HG03520 (cell line): Measurements from ENCODE around the gene COMMD7.

Experiments
- ATAC-seq: cut with Tn5 transposase; IDR thresholded peaks from one replicate; pipeline ENCODE4 v1.9.1; 2021; ENCODE audit warnings: mild to moderate bottlenecking, moderate library complexity; ENCODE audit not compliant: unreplicated experiment

COMMD7 gene

DNA sequence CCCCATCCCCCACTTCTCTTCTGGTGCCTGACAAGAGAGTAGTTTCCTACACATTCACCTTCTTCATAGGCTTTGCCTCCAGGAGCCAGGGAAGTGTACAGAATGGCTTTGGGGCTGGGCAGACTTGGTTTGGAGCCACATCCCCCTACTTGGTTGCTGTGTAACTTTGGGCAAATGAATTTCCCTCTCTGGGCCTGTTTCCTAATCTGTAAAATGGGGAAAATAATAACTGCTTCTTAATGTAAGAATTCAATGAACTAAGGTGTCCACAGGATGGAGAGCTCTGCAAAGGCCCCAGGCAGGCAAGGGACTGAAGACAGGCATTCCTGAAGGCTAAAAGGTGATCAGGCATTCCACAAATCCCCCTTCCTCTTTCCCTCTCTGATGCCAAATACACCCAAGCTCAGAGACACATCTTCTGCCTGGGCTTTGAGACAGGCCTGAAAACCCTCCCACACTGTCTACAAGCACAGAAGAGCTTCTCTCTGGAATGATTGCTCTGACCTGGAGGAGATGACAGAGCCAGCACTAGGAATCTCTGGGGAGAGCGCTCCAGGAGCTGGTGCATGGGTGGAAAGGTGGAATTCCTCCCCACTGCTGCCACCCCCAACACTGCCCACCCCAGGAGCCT, 62.6 kb downstream of the COMMD7 start:
- ATAC-seq, result no peak

DNA sequence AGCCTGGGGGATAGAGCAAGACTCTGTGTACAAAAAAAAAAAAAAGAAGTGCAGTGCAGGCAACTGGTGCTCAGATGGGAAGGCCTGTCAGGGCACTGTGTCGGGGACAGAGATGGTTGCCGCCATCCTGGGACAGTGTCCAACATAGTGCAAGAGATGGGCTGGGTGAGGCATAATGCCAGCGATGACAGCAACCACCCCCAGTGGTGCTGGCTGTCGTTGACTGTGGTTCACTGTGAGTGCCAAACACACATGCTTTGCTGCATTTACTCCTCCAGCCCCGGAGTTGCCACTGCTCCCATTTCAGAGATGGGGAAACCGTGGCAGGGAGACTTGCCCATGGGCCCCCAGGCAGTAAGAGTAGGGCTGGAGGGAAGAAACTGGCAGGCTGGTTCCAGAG, 64.3 kb downstream of the COMMD7 start:
- no peak for ATAC-seq

- ATAC-seq, result no peak
Measured at GRCh38 chr20:32675223-32675975, 67.9 kb downstream of the COMMD7 start.

DNA sequence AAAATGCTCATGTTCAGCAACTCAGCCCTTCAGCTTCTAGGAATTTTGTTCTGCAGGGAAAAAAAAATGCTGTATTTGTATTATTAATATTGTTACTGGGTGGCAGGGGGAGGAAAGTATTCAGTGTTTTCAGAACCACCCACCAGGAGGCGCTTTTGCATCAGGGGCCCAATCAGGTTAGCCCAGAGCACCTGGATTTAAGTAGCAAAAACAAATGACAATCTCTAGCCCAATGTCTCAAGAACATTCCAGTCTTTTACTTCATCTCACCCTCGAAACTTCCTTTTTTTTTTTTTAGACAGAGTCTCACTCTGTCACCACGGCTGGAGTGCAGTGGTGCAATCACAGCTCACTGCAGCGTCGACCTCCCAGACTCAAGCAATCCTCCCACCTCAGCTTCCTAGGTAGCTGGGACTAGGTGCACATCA, 68.9 kb downstream of the COMMD7 start:
- ATAC-seq, result no peak

- no peak for ATAC-seq
Measured at GRCh38 chr20:32672982-32673851, 70.0 kb downstream of the COMMD7 start.

DNA sequence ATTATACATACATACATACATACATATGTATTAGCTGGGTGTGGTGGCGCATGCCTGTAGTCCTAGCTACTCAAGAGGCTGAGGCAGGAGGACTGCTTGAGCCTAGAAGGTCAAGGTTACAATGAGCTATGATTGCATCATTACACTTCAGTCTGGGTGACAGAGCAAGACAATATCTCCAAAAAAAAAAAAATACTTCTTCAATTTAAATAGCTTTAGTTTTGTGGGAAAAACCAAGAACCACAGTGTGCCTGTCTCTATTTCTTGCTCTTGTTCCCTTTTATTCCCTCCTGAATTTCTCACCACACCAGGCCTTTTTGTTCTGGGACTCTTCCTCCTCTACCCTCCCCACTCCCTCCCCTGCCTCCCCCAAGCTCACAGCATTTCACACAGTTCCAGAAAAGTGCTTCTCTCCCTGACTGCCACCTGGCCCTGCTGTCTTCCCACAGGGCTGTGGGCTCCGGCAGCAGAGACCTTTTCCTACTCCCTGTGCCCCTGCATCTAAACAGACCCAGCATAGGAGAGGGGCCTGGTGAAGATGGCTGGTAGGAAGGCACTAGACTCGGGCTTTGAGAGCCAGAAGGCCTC, 70.8 kb downstream of the COMMD7 start:
- no peak for ATAC-seq

GRCh38 chr20:32670773-32671455, 72.4 kb downstream of the COMMD7 start:
- ATAC-seq, result no peak

DNA sequence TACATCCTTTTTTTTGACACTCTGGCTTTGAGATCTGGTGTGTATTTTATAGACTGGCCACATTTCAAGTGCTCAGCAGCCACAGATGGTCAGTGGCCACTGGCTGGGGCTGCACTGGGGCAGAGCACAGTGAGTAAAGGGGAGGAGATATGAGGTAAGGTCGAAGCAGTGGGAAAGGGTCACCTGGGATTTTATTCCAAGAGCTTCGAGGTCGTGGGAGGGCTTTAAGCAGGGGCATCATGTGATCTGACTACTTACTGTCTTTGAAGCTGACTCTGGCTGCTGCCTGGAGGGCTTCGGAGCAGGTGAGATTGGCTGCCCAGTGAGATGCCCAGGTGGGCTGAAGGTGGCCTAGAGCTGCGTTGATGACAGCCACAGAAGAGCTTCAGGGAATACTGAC, 76.2 kb downstream of the COMMD7 start:
- ATAC-seq, result no peak

DNA sequence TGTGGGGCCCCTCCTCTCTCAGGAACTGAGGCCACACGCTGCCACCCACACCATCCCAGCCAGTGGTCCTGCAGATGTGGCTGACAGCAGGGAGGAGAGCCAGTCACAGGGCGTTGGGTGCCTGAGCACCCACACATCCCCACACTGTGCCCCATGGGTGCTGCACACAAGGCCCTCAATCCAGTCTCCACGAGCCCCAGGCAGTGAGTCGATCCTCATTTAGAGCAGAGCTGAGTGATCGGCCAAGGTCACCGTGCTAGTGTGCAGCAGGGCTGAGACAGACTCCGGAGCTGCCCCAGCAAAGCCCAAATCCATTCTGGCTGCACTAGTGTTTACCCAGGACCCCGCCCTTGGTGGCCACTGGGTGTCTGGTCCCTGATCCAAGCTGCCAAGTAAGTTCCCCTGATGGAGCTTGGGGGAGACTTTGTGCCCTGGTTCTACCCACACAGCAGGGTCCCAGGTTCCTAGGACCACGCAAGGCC, 78.5 kb downstream of the COMMD7 start:
- ATAC-seq, result no peak

DNA sequence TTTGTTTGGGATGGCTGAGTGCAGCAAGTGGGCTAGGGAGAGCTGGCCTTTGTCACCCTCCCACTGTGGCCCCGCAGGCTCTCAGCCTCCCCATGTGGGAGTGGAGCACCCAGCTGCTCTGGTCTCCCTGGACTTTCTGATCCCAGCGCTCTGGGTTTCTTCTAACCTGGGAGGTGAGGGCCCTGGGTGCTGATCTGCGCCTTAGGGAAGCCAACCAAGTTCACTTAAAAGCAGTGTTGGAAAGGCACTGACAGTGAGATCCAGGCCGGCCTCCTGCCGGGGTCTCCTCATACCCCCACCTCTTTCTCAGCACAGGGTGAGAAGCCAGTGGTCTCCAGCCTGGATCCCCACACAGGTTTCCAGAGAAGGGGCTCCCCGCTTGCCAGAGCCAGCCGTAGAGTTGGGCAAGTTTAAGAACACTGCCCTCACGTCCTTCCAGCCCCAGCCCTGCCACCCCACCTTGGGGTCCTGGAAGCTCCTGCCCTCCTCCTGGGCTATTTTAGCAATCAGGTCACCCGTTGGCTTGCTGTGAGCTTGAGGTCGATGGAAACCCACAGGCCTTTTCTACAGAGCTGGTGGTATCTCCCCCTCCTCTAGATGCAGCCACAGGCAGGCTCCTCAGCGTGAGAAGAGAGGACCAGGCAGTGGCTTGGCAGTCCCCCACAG, 79.1 kb downstream of the COMMD7 start:
- no peak for ATAC-seq

DNA sequence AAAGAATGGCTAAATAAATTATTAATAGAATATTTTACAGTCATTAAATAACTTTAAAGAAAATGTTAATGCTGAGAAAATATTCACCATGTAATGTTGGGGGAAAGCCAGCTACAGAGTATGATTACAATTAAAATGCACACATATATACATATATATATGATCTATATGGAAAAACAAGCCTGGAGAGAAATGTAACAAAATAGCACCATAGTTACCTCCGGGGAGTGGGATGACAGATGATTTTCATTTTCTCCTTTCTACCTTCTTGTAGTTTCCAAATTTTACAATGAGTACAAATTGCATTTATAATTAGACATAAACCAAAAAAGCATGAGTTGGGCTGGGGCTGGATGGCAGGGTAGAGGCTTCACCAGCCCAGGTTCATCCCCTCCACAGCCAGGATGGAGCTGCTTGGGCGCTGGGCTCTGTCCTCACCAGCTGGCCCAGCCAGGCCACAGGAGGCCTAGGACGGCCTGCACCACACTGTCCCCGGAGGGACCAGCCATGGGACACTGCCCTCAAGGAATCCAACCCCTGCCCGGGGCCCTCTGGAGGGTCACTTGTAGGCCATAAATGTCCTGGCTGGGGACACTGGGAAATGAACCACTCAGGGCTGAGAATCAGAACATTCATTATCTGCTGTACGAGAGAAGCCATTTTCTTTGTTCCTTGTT, 79.8 kb downstream of the COMMD7 start:
- no peak for ATAC-seq

DNA sequence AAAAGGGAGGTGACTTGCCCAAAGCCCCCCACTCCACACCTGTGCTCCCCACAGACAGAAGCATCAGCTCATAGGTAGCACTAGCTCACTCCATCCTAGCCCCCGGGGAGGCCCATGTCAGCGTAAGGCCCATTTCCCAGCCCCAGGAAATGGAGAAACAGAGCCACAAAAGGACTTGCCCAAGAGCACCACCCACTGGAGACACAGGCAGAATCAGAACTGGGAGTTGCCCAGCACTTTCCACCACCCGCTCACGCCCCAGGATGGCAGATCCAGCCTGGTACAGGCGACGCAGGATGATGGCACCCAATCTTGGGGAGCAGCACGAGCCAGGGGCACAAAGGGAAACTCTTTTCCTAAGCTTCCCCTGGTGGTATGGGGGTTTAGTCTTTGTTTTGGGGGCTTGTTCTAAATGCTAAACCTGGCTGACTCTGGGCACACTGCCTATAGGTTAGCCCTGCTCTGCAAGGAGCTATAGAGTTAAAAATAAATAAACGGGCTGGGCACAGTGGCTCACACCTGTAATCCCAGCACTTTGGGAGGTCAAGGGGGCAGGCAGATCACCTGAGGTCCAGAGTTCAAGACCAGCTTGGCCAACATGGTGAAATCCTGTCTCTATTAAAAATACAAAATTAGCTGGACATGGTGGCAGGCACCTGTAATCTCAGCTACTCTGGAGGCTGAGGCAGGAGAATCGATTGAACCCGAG, 81.3 kb downstream of the COMMD7 start:
- ATAC-seq, result no peak

- no peak for ATAC-seq
Measured at GRCh38 chr20:32660661-32661060, 82.6 kb downstream of the COMMD7 start.

DNA sequence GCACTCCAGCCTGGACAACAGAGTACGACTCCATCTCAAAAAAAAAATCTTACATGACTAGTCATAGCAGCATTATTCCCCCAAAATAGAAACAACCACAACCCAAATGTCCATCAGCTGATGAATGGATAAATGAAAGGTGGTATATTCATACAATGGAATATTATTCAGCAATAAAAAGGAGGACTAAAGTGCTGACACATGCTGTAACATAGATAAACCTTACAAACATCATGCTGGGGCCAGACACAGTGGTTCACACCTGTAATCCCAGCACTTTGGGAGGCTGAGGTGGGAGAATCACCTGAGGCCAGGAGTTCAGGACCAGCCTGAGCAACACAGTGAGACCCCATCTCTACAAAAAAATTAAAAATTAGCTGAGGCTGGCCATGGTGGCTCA, 86.4 kb downstream of the COMMD7 start:
- ATAC-seq, result no peak

DNA sequence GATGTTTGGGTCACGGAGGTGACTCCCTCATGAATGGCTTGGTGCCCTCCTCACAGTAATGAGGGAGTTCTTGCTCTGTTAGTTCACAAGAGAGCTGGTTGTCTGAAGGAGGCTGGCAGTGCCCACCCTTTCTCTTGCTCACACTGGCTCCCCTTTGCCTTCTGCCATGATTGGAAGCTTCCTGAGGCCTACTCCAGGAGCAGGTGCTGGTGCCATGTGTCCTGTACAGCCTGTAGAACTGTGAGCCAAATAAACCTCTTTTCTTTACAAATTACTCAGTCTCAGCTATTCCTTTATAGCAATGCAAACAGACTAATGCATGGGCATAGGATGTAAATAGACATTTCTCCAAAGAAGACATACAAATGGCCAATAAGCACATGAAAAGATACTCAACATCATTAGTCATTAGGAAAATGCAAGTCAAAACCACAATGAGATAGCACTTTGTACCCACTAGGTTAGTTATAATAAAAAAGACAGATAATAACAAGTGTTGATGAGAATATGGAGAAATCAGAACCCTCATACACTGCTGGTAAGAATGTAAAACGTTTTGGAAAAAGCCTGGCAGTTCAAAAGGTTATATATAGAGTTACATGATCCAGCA, 87.3 kb downstream of the COMMD7 start:
- ATAC-seq, result no peak

DNA sequence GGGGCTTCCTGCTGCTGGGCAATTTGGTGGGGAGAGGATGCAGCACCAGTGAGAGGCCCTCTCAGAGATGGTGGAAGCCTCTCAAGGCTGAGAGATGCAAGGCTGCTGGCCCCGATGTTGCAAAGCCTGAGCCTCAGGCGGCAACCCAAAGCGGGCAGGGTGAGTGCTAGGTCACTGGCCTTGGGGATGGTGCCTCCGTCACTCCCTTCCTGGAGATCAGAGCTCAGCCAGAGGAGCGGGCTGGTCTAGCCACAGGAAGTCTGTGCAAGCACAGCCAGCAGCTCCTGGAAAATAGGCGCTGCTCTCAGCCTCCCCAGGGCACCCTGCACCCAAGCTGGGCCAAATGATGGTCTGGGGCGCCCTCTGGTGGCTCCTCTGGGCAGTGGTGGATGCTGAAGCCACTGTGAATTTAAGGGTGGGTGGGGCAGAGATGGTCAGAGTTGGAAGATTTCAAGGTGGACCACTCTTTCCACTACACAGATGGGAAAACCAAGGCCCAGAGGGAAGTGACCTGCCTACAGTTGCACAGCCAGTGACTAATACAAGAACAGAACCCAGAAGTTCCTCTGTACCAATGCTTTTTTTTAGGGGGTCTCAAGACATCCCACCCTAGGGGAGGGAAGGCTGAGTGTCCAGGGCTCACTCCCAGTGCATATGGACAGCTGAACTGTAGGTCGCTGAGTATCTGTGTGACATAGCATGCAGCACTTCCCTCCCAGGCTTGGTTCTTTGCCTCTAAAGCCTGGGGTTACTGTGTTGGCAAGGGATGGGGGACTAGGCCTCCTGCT, 90.3 kb downstream of the COMMD7 start:
- ATAC-seq, result no peak
